ENCODE measurements around the gene PSTPIP1. TPM values are rescaled to one million over a fixed set of nuclear protein-coding genes. Genes with fewer than 3 reads are reported as not detected.

PSTPIP1 gene
- total RNA-seq, 1 donor from 2014 or later, result 13.3 TPM

DNA sequence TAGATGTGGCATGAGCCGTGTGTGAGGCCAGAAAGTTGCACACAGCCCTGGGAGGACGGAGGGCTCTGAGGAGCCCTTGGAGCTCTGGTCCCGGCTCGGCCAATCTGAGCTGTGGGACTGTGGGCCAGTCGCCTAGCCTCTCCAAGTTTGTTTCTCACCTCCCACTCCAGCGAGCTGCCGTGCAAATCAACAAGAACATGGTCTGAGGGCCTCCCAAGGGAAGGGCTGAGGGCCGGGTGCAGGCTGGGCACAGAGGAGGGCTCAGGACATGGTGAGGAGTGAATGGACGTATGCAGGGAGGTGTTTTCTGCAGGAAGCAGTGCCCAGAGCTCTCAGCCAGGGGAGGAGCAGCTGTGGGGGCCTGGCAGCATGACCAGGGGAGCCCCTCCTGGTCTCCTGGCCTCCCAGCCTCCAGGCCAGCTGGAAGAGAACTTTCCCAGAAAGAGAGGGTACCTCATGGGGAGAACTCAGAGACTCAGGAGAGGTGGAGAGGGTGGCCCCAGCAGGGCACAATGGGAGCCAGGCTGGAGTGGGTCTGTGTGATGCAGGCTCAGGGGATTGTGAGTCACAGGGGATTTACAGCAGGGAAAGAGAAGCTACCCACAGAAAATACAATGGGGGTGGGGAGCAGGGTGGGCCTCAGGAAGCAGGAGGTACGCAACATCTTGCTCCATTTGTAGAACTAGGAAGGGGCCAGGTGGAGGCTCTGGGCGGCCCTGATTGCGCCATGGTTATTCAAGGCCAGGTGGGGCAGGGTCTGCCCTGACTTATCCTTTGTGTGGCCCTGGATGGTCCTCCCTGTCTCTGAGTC lies 24.8 kb downstream of the PSTPIP1 start:
- no peak for DNase-seq (ENCODE audit: extremely low spot score in 2 of 2)
- intact Hi-C loops (cut with DNase I), result loop anchor here (5.0 kb wide), 1 partner anchor 528 kb away; no protein-coding TSS in a partner anchor

DNA sequence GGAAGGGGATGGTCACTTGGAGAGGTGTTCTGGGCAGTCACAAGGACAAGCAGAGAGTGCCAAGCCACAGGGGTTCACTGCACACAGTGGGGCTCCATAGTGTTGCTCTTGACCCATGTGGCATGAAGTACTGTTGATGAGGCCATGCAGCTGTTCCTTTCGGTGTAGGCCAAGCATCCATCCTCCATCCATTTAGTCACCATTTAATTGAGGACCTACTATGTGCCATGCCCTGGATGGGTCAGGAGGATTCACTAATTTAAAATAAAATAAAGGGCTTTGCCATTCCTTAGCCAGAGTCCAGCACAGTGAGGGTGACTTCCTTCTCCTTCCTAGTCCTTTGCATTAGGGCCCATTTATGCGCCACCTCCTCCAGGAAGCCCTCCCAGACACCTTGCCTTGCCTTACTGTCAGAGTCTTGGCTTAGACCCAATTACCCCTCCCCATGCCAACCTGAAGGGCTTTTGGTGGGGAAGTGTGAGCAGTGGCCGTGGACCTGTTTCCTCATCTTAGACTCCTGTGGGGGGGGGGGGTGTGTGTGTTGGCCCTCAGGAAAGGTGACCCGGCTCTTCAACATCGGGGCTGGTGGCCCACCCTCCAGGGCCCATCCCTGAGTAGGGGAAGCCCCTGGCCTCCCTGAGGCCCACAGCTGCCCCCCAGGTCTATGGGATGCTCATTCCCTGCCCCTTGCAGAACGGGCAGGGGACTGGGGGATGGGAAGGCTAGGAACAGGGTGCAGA lies 25.6 kb downstream of the PSTPIP1 start:
- Histone ChIP-seq H3K27me3 (no peaks in the 10 kb centered on the region), H3K4me3 (no peak overlapping the region), H3K4me1 (no peaks in the 10 kb centered on the region), H3K9me3 (no peaks in the 10 kb centered on the region), H3K27ac (no peak overlapping the region), H3K36me3 (no peaks in the 10 kb centered on the region)
- TF ChIP-seq POLR2AphosphoS5 (IDR thresholded peaks at IDR 0.05; ENCODE audit: insufficient read depth in 1 of 2, low read depth in 1 of 2) (no peak), POLR2A (IDR thresholded peaks at IDR 0.05) (no peak)
- TF ChIP-seq, protein P1, sequence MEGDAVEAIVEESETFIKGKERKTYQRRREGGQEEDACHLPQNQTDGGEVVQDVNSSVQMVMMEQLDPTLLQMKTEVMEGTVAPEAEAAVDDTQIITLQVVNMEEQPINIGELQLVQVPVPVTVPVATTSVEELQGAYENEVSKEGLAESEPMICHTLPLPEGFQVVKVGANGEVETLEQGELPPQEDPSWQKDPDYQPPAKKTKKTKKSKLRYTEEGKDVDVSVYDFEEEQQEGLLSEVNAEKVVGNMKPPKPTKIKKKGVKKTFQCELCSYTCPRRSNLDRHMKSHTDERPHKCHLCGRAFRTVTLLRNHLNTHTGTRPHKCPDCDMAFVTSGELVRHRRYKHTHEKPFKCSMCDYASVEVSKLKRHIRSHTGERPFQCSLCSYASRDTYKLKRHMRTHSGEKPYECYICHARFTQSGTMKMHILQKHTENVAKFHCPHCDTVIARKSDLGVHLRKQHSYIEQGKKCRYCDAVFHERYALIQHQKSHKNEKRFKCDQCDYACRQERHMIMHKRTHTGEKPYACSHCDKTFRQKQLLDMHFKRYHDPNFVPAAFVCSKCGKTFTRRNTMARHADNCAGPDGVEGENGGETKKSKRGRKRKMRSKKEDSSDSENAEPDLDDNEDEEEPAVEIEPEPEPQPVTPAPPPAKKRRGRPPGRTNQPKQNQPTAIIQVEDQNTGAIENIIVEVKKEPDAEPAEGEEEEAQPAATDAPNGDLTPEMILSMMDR (IDR thresholded peaks at IDR 0.05), result no peak
- no peak for DNase-seq (ENCODE audit: extremely low spot score in 2 of 2)
- intact Hi-C loops (cut with DNase I), result loop anchor here (5.0 kb wide), 1 partner anchor 527 kb away; no protein-coding TSS in a partner anchor

More for the DNA sequence above, 24.8 kb downstream of the PSTPIP1 start:
- Histone ChIP-seq H3K27ac (no peak overlapping the region), H3K4me3 (no peak overlapping the region), H3K27me3 (no peaks in the 10 kb centered on the region), H3K9me3 (no peaks in the 10 kb centered on the region), H3K4me1 (no peaks in the 10 kb centered on the region), H3K36me3 (no peaks in the 10 kb centered on the region)
- TF ChIP-seq, protein P1 (IDR thresholded peaks at IDR 0.05), result no peak
- TF ChIP-seq POLR2A (IDR thresholded peaks at IDR 0.05), result no peak
- no peak for TF ChIP-seq POLR2AphosphoS5 (IDR thresholded peaks at IDR 0.05; ENCODE audit: insufficient read depth in 1 of 2, low read depth in 1 of 2)

DNA sequence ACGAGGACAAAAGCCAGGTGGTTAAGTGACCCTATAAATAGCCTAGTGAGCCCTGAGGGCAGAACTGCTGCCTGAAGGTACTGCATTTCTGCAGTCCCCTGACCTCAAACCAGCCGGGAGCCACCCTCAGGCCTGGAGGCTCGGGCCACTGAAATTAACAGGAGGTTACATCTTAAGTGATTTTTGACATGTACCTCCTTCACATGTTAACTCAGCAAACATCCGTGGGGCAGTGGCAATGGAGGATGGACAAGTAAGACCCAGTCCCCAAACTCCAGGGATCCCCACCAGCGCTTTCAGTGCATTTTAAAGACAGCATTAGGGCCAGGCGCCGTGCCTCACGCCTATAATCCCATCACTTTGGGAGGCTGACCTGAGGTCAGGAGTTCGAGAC lies 26.2 kb downstream of the PSTPIP1 start:
- no peak for TF ChIP-seq POLR2A (IDR thresholded peaks at IDR 0.05)
- TF ChIP-seq, protein P1 (IDR thresholded peaks at IDR 0.05), result no peak
- TF ChIP-seq POLR2AphosphoS5 (IDR thresholded peaks at IDR 0.05; ENCODE audit: insufficient read depth in 1 of 2, low read depth in 1 of 2), result no peak
- no peaks in the 10 kb centered on the region for H3K4me1 ChIP-seq
- H3K4me3 ChIP-seq, result no peak overlapping the region
- no peaks in the 10 kb centered on the region for H3K27me3 ChIP-seq
- intact Hi-C loops (cut with DNase I), result loop anchor here (5.0 kb wide), 1 partner anchor 526 kb away; no protein-coding TSS in a partner anchor
- H3K36me3 ChIP-seq, result no peaks in the 10 kb centered on the region
- DNase-seq (ENCODE audit: extremely low spot score in 2 of 2), result no peak
- H3K9me3 ChIP-seq, result no peaks in the 10 kb centered on the region
- H3K27ac ChIP-seq, result no peak overlapping the region

DNA sequence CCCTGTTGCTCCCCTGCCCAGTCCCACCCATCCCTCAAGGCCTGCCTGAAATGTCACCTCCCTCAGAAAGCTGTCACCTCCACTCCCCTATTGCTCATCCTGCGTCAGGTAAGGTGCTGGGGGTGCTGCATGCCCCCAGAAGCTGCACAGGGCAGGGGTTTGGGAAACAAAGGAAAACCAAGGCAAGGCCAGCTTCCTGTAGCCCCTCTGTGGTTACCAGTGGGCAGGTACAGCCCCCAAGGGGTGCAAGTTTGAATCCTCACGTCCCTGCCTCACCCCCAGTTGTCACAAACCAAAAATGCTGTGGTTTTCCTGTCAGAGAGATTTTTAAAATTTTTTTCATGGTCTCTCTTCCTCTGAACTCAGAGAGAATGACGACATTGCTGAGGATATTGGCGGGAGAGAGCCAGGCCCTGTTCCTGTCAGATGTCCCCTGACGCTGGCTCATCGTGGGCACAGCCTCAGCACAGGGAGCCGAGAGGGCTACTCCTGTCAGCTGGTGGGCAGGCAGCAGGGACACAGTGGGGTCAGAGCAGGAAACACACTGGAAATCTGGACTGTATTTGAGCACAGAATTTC lies 27.0 kb downstream of the PSTPIP1 start:
- Histone ChIP-seq H3K4me1 (no peaks in the 10 kb centered on the region), H3K27ac (no peak overlapping the region), H3K4me3 (no peak overlapping the region), H3K9me3 (no peaks in the 10 kb centered on the region), H3K36me3 (no peaks in the 10 kb centered on the region), H3K27me3 (no peaks in the 10 kb centered on the region)
- intact Hi-C loops (cut with DNase I), result loop anchor here (5.0 kb wide), 1 partner anchor 525 kb away; no protein-coding TSS in a partner anchor
- TF ChIP-seq POLR2A (IDR thresholded peaks at IDR 0.05) (no peak), POLR2AphosphoS5 (IDR thresholded peaks at IDR 0.05; ENCODE audit: insufficient read depth in 1 of 2, low read depth in 1 of 2) (peak in 1 of 2 donors; percentile 41)
- no peak for DNase-seq (ENCODE audit: extremely low spot score in 2 of 2)

Data from vagina (tissue), 2 donors.